ENCODE measurements around the gene WDR36. TPM values are rescaled to one million over a fixed set of nuclear protein-coding genes. Genes with fewer than 3 reads are reported as not detected.

Gene WDR36
- total RNA-seq, 1 experiment from 2014 or later: 52.3 TPM

GRCh38 chr5:111159845-111160244 lies 67.7 kb downstream of the WDR36 start:
- H3K4me3 Mint-ChIP-seq (ENCODE audit: unreplicated experiment): no peak overlapping the region
- no TSS peak for BruUV-seq (replicated peaks)

GRCh38 chr5:111163000-111163399 lies 70.9 kb downstream of the WDR36 start:
- Mint-ChIP-seq H3K4me1 (ENCODE audit: insufficient read depth, unreplicated experiment) (no peaks in the 10 kb centered on the region), H3K36me3 (ENCODE audit: insufficient read depth, unreplicated experiment) (no peaks in the 10 kb centered on the region), H3K27ac (ENCODE audit: low read depth, unreplicated experiment) (no peak overlapping the region), H3K4me3 (ENCODE audit: unreplicated experiment) (no peak overlapping the region), H3K9me3 (ENCODE audit: unreplicated experiment) (no peaks in the 10 kb centered on the region), H3K27me3 (ENCODE audit: insufficient read depth, unreplicated experiment) (no peaks in the 10 kb centered on the region)
- POLR2A ChIA-PET: no interaction called here
- CTCF ChIA-PET: interaction anchor here (0.6 to 10.4 kb wide), 6 partner anchors 89 to 531 kb away, joined by 3 to 104 read pairs (median 4); partner anchors contain the start of gene STARD4
- DNase-seq (ENCODE audit: unreplicated experiment): no peak
- TF ChIP-seq, protein P1, sequence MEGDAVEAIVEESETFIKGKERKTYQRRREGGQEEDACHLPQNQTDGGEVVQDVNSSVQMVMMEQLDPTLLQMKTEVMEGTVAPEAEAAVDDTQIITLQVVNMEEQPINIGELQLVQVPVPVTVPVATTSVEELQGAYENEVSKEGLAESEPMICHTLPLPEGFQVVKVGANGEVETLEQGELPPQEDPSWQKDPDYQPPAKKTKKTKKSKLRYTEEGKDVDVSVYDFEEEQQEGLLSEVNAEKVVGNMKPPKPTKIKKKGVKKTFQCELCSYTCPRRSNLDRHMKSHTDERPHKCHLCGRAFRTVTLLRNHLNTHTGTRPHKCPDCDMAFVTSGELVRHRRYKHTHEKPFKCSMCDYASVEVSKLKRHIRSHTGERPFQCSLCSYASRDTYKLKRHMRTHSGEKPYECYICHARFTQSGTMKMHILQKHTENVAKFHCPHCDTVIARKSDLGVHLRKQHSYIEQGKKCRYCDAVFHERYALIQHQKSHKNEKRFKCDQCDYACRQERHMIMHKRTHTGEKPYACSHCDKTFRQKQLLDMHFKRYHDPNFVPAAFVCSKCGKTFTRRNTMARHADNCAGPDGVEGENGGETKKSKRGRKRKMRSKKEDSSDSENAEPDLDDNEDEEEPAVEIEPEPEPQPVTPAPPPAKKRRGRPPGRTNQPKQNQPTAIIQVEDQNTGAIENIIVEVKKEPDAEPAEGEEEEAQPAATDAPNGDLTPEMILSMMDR (IDR thresholded peaks at IDR 0.05; ENCODE audit: unreplicated experiment): no peak
- intact Hi-C loops (cut with micrococcal nuclease): no loop called here
- BruUV-seq (replicated peaks): no TSS peak

More at GRCh38 chr5:111159845-111160244, 67.7 kb downstream of the WDR36 start:
- H3K27me3 Mint-ChIP-seq (ENCODE audit: insufficient read depth, unreplicated experiment): no peaks in the 10 kb centered on the region
- H3K27ac Mint-ChIP-seq (ENCODE audit: low read depth, unreplicated experiment): no peak overlapping the region
- H3K4me1 Mint-ChIP-seq (ENCODE audit: insufficient read depth, unreplicated experiment): no peaks in the 10 kb centered on the region
- no peak for DNase-seq (ENCODE audit: unreplicated experiment)
- CTCF ChIA-PET: interaction anchor here (0.7 to 10.4 kb wide), 8 partner anchors 24 to 987 kb away, joined by 3 to 104 read pairs (median 4); no protein-coding TSS in a partner anchor
- TF ChIP-seq, protein P1 (IDR thresholded peaks at IDR 0.05; ENCODE audit: unreplicated experiment): no peak
- POLR2A ChIA-PET: interaction anchor here (0.7 kb wide), 1 partner anchor 9 kb away, joined by 3 read pairs; no protein-coding TSS in a partner anchor
- intact Hi-C loops (cut with micrococcal nuclease): loop anchor here (5.0 kb wide), 2 partner anchors 242 to 1002 kb away; no protein-coding TSS in a partner anchor
- no peaks in the 10 kb centered on the region for H3K9me3 Mint-ChIP-seq (ENCODE audit: unreplicated experiment)
- no peaks in the 10 kb centered on the region for H3K36me3 Mint-ChIP-seq (ENCODE audit: insufficient read depth, unreplicated experiment)

- no peak for DNase-seq (ENCODE audit: unreplicated experiment)
- intact Hi-C loops (cut with micrococcal nuclease): no loop called here
- ChIA-PET CTCF (interaction anchor here (0.8 to 1.7 kb wide), 3 partner anchors 7 to 114 kb away, joined by 3 to 10 read pairs (median 3); no protein-coding TSS in a partner anchor), POLR2A (no interaction called here)
- TF ChIP-seq, protein P1 (IDR thresholded peaks at IDR 0.05; ENCODE audit: unreplicated experiment): no peak
- H3K27ac Mint-ChIP-seq (ENCODE audit: low read depth, unreplicated experiment): no peak overlapping the region
- no peaks in the 10 kb centered on the region for H3K36me3 Mint-ChIP-seq (ENCODE audit: insufficient read depth, unreplicated experiment)
- peaks cover 6% of the 10 kb centered on the region for H3K27me3 Mint-ChIP-seq (ENCODE audit: insufficient read depth, unreplicated experiment)
- no peaks in the 10 kb centered on the region for H3K4me1 Mint-ChIP-seq (ENCODE audit: insufficient read depth, unreplicated experiment)
- H3K4me3 Mint-ChIP-seq (ENCODE audit: unreplicated experiment): no peak overlapping the region
- BruUV-seq (replicated peaks): no TSS peak
- H3K9me3 Mint-ChIP-seq (ENCODE audit: unreplicated experiment): no peaks in the 10 kb centered on the region
Measured at GRCh38 chr5:111165058-111165457, 72.9 kb downstream of the WDR36 start.

DNA sequence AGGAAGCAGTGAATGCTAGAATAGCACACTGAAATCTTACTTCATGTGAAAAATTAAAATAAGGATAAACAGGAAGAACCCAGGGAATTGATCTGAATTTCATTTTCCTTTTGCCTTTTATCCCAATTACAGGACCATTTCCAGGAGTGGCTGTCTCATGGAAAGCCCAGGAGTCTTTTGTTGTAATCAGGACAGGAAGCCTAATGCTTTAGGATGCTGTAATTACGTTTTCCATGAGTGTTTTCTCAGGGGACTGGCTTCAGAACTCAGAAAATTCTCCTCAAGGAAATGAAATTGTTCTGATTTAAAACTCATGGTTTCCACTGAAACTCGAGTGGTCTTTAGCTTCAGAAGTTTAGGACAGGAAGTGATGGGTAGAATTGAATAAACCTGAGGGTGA lies 75.4 kb downstream of the WDR36 start:
- H3K4me3 Mint-ChIP-seq (ENCODE audit: unreplicated experiment): no peak overlapping the region
- POLR2A ChIA-PET: interaction anchor here (0.6 kb wide), 1 partner anchor 108 kb away, joined by 3 read pairs; no protein-coding TSS in a partner anchor
- no peak overlapping the region for H3K27ac Mint-ChIP-seq (ENCODE audit: low read depth, unreplicated experiment)
- H3K36me3 Mint-ChIP-seq (ENCODE audit: insufficient read depth, unreplicated experiment): no peaks in the 10 kb centered on the region
- no TSS peak for BruUV-seq (replicated peaks)
- CTCF ChIA-PET: interaction anchor here (0.7 to 1.1 kb wide), 2 partner anchors 112 to 364 kb away, joined by 3 read pairs; no protein-coding TSS in a partner anchor
- H3K27me3 Mint-ChIP-seq (ENCODE audit: insufficient read depth, unreplicated experiment): peaks cover 24% of the 10 kb centered on the region
- no peaks in the 10 kb centered on the region for H3K9me3 Mint-ChIP-seq (ENCODE audit: unreplicated experiment)
- no peaks in the 10 kb centered on the region for H3K4me1 Mint-ChIP-seq (ENCODE audit: insufficient read depth, unreplicated experiment)
- TF ChIP-seq, protein P1 (IDR thresholded peaks at IDR 0.05; ENCODE audit: unreplicated experiment): no peak
- intact Hi-C loops (cut with micrococcal nuclease): no loop called here
- no peak for DNase-seq (ENCODE audit: unreplicated experiment)

All from MCF 10A (cell line).